Measurements from ENCODE around the gene FANCD2OS.
"Not testable (repeated sequence)": the region's sequence is repeated elsewhere in the genome, so short reads cannot be mapped to it uniquely, and the experiment has no call there.

FANCD2OS gene, protein sequence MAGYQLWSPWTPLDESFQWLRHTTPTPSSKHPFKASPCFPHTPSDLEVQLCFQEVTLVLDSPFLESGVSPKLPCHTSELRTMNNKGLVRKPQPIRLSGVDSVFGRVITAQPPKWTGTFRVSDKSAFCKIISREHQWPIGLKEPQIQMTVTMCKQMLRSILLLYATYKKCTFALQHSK

GRCh38 chr3:10108091-10108490 lies at the start of gene FANCD2OS:
Gene FANCD2OS, minus strand, starts transcription at chr3:10108255. Its CDS starts 3,481 bp downstream, at chr3:10104774.
- DNase-seq (ENCODE audit: low spot score) = no peak

DNA sequence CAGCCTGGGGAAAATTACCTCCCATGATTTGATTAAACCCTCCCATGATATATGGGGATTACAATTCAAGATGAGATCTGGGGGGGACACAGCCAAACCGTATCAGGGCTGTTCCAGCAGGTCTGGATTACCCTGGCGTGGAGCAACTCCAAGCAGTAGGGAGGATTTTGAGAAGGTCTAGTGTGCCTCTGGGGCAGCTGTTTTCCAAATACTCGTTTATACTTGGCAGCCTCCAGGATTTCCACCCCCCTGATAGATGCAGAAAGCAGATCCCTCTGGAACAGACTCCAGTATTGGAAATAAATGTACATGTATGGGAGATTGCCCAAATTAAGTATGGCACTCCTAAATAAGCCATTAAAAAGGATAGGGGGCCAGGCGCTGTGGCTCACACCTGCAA lies 49.0 kb upstream of the FANCD2OS start:
- DNase-seq (ENCODE audit: low spot score) = no peak

DNA sequence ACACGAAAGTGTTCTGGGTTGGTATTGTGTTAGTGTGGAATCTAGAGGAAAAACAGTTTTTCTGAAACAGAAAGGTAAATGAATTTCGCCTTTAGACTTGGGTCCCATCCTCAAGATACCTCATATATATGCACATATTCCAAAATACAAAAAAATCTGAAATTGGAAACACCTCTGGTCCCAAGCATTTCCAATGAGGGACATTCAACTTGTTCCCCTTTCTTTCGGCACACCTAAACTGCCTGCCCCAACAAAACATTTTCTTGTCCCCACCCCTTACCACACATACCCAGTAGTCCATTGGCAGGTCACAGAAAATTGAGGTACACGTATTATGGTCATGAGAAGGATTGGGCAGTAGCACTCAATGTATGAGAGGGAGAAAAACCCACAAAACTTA lies 47.6 kb upstream of the FANCD2OS start:
- DNase-seq (ENCODE audit: low spot score) = no peak

DNA sequence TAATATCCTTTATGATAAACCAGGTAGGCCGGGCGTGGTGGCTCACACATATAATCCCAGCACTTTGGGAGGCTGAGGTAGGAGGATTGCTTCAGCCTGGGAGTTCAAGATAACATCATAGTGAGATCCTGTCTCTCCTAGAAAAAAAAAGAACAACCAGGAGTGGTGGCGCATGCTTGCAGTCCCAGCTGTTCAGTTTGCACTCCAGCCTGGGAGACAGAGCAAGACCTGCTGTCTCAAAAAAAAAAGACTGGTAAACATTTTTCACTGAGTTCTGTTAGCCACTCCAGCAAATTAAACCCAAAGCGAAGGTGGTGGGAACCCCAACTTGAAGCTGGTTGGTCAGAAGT lies 47.0 kb upstream of the FANCD2OS start:
- no peak for DNase-seq (ENCODE audit: low spot score)

- DNase-seq (ENCODE audit: low spot score) = no peak
These were observed 46.5 kb upstream of the FANCD2OS start for GRCh38 chr3:10154335-10155122.

GRCh38 chr3:10150987-10151386 lies 42.9 kb upstream of the FANCD2OS start:
- no peak for DNase-seq (ENCODE audit: low spot score)

DNA sequence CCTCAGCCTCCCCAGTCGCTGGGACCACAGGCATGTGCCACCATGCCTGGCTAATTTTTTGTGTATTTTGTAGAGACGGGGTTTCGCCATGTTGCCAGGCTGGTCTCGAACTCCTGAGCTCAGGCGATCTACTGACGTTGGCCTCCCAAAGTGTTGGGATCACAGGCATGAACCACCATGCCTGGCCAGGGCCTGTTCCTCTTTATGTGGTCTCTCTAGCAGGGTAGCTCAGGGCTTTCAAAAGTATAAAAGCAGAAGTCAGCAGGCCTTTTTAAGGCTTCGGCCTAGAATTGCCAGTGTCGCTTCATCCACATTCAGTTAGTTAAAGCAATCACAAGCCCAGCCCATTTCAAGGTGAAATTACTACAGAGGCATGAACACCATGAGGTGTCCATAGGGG lies 41.2 kb upstream of the FANCD2OS start:
- no peak for DNase-seq (ENCODE audit: low spot score)

DNA sequence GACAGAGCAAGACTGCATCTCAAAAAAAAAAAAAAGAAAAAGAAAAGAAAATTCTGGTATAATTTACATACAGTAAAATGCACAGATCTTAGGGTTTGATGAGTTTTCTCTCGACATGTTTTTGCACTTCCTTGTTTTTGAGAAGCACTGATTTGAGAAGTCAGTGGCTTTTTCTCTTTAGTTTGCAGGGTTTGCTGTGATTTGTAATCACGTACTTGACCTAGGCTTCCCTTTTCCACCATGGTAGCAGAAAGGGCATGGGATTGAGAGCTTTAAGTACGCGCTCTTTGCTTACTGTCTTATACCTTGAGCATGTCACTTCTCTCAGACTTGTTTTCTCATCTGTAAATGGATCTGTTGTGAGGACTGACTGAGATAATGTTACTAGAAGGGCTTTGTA lies 37.6 kb upstream of the FANCD2OS start:
- no peak for DNase-seq (ENCODE audit: low spot score)

DNA sequence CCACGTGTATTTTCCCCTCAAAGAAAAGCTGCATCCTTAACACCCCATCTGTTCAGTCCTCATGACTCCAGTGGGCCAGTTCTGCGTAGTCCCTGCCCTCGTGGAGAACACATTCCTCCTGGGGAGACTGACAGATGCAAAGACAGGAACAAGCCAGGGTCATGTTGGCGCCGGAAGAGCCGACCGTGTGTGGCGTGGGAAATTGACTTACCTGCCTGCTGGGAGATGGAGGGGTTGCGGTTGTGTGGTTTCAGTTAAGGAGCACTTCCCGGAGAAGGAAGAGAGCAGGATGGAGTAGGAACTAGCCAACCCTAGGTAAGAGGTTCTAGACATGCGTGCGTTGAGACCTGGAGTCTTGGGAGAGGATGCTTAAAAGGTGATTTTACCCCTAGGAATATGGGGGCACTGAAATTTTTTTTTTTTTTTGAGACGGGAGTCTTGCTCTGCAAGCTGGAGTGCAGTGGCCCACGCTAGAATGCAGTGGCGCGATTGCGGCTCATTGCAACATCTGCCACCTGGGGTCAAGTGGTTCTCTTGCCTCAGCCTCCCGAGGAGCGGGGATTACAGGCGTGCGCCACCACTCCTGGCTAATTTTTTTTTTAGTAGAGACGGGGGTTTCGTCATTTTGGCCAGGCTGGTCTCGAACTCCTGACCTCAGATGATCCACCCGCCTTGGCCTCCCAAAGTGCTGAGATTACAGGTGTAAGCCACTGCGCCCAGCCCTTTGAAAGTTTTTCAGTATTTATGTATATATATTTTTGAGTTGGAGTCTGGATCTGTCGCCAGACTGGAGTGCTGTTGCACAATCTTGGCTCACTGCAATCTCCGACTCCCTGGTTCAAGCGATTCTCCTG lies 34.9 kb upstream of the FANCD2OS start:
- peak; percentile 37 for DNase-seq (ENCODE audit: low spot score)

DNA sequence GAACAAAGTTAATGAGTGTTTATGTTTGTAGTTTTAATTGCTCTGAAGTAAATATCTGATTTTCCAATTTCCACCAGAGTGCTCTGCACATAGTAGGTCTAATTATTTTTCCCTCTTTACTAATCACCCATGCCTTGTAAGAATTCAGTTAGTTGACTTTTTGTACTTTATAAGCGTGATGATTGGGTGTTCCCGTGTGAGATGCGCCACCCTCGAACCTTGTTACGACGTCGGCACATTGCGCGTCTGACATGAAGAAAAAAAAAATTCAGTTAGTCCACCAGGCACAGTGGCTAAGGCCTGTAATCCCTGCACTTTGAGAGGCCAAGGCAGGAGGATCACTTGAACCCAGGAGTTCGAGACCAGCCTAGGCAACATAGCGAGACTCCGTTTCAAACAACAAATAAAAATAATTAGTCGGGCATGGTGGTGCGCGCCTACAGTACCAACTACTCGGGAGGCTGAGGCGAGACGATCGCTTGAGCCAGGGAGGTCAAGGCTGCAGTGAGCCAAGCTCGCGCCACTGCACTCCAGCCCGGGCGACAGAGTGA lies 33.0 kb upstream of the FANCD2OS start:
- no peak for DNase-seq (ENCODE audit: low spot score)

DNA sequence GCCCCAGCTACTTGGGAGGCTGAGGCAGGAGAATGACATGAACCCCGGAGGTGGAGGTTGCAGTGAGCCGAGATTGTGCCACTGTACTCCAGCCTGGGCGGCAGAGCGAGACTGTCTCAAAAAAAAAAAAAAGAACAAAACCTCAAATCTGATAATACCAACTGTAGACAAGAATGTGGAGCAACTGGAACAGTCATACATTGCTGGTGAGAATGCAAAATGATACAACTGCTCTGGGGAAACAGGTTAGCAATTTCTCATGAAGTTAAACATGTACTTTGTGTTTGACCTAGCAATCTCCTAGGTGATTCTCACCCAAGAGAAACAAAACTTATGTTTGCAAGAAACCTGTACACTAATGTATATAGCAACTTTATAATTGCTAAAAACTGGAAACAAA lies 29.1 kb upstream of the FANCD2OS start:
- no peak for DNase-seq (ENCODE audit: low spot score)

DNA sequence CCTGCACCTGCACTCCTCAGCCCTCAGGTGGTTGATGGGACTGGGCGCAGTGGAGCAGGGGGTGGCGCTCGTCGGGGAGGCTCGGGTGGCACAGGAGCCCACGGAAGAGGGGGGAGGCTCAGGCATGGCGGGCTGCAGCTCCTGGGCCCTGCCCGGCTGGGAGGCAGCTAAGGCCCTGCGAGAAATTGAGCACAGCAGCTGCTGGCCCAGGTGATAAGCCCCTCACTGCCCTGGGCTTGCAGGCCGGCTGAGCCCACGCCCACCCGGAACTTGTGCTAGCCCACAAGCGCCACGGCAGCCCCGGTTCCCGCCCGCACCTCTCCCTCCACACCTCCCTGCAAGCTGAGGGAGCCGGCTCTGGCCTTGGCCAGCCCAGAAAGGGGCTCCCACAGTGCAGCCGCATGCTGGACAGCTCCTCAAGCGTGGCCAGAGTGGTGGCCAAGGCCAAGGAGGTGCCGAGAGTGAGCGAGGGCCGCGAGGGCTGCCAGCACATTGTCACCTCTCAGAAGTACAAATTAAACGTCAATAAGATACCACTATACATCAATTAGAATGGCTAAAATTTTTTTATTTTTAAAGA lies 28.5 kb upstream of the FANCD2OS start:
- no peak for DNase-seq (ENCODE audit: low spot score)

DNA sequence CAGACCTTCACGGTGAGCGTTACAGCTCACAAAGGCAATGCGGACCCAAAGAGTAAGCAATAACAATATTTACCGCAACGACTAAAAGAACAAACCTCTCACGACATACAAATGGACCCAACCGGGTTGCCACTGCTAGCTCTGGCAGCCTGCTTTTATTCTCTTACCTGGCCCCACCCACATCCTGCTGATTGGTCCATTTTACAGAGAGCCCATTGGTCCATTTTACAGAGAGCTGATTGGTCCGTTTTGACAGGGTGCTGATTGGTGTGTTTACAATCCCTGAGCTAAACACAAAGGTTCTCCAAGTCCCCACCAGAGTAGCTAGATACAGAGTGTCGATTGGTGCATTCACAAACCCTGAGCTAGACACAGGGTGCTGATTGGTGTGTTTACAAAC lies 27.8 kb upstream of the FANCD2OS start:
- not testable (repeated sequence) for DNase-seq (ENCODE audit: low spot score)

GRCh38 chr3:10122724-10123123 lies 14.7 kb upstream of the FANCD2OS start:
- no peak for DNase-seq (ENCODE audit: low spot score)

- no peak for DNase-seq (ENCODE audit: low spot score)
These were observed 13.0 kb upstream of the FANCD2OS start for GRCh38 chr3:10121064-10121463.

DNA sequence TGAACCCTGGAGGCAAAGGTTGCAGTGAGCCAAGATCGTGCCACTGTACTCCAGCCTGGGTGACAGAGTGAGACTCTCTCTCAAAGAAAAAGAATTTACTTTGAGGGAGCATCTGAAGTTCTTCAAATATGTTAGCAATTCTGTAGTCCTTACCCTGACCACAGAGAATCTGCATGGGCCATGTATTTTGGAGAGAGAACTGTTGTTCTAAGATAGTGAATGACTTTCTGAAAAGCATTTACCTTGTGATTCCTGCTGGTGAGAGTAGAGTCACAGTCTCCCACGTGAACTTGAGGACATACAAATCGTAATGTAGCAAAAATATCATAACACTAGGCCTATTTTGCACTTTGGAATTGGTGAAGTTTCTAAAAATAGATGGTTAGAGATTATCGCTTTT lies 11.3 kb upstream of the FANCD2OS start:
- no peak for DNase-seq (ENCODE audit: low spot score)

- DNase-seq (ENCODE audit: low spot score) = no peak
These were observed 8.9 kb upstream of the FANCD2OS start for GRCh38 chr3:10116928-10117327.

GRCh38 chr3:10116138-10116460 lies 8.0 kb upstream of the FANCD2OS start:
- DNase-seq (ENCODE audit: low spot score) = peak; percentile 38

- peak; percentile 99 for DNase-seq (ENCODE audit: low spot score)
These were observed 7.5 kb upstream of the FANCD2OS start, which contains the start of gene BRK1 for GRCh38 chr3:10115326-10116137. Gene BRK1, plus strand, starts transcription at chr3:10115675. Its CDS starts 27 bp downstream, at chr3:10115702.

DNA sequence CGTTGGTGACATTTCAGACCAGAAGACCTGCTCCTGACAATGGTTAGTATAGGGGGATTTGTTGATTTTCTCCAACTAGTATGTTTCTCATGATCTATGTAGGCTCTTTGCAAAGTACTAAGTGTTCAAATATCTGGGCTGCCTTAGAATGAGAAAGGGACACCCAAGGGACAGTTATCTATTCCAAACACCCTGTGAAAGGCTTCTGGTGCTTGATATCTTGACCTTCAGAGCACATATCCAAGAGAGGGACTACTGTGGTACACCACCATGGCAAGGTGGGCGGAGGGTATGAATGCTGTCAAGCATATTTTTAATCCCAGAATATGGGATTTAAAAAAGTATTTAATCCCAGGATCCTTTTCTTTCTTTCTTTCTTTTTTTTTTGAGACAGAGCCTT lies 1.1 kb downstream of the FANCD2OS start:
- no peak for DNase-seq (ENCODE audit: low spot score)

DNA sequence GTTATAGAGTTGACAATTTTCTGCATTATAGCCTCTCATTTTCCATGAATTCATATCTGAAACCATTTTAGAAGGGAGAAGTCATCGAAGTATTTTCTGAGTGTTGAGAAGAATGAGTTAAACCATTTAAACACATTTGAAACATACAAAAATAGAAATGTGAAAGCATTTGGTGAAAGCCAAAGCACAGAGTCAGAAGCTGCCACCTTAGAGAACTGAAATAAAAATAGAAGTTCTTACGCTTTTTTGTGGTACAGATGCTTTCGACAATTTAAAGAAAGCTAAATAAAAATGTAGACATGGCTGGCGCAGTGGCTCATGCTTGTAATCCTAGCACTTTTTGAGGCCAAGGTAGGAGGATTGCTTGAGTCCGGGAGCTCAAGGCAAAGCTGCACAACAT lies 9.0 kb downstream of the FANCD2OS start:
- no peak for DNase-seq (ENCODE audit: low spot score)

GRCh38 chr3:10093678-10094077 lies 14.4 kb downstream of the FANCD2OS start:
- no peak for DNase-seq (ENCODE audit: low spot score)
